GM18868 (cell line): ENCODE results near the gene NEMP2.
A peak's percentile ranks its signal among the peaks of the same experiment; 100 is the strongest.

Source experiments
- ATAC-seq: cut with Tn5 transposase; IDR thresholded peaks from one replicate; pipeline ENCODE4 v1.9.1; 2021; ENCODE audit warnings: mild to moderate bottlenecking, moderate library complexity; ENCODE audit not compliant: unreplicated experiment

NEMP2 gene, protein sequence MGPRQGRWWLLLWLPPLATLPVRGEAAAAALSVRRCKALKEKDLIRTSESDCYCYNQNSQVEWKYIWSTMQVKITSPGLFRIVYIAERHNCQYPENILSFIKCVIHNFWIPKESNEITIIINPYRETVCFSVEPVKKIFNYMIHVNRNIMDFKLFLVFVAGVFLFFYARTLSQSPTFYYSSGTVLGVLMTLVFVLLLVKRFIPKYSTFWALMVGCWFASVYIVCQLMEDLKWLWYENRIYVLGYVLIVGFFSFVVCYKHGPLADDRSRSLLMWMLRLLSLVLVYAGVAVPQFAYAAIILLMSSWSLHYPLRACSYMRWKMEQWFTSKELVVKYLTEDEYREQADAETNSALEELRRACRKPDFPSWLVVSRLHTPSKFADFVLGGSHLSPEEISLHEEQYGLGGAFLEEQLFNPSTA

DNA sequence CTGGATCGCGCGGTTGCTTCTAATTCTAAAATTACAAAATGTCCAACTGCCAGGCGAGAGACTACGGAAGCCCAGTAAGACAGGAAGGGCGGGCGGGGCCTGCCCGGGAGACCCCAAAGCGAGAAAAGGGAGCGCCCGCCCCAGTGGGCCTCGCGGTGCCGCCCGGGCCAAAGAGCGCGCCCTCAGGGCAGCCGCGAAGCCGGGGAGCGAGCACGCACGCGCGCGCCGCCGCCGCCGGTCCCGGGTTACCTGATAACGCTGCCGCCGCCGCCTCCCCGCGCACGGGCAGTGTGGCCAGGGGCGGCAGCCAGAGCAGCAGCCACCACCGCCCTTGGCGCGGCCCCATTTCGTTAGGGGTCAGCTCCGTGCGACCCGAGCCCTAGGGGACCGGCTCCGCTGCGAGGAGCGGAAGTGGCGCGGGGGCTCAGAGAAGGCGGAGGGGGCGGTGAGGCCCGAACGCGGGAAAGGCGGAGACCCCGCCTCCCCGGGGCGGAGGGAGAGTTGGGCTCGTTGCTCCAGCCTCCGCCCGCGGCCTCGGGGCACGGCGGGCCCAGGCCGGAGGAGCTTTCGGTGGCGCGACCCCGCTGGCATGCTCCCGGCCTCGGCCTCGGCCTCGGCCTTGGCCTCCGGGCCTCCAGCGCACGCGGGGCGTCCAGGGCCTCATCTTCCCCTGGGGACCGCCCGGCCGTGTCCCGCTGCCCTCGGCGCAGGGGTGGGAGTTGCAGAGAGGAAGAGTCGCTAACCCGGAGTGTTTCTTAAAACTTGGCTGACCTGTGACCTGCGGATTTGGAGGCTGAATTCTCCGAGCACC, at the start of gene NEMP2:
TSS of gene NEMP2 (minus strand) at position 413 of the 811 bp plus-strand sequence. CDS start at position 346, 67 bp downstream.
- ATAC-seq = peak; percentile 64

DNA sequence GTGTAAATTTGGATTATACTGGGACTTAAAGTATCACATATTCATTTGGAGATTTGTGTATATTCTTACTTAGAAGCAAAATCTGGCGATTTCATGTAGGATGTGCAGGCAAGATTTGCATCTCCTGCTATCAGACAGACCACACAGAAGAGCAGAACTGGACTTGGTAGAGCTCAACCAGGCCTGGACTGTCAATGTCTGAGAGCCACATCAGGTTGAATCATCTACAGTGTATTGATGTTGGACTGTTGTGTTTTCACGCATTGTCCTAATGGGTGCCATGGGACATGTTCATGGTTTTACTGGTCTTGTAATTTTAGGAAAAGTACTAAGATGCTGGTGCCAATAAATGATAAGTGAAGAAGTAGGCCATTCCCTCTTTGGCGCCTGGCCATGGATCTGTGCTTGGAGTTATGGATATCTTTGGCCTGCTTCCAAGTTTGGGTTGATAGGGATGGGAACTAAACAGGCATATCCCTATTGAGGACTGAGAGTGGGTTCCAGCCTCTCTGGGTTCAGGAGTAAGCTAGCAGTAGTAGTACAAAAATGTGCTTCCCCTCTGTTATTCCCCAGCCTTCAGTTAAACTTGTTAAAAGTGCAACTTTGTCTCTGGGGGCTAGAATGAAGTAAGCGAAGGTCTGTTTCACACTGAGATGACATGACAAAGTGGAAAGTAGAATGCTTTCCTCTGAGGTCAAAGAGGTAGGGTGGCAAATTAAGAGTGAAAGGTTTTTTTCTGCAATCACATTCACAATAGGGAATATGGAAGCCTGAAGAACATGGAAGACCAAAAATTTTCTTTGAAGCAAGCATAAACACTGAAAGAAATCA, 49.2 kb upstream of the NEMP2 start:
- peak; percentile 63 for ATAC-seq

DNA sequence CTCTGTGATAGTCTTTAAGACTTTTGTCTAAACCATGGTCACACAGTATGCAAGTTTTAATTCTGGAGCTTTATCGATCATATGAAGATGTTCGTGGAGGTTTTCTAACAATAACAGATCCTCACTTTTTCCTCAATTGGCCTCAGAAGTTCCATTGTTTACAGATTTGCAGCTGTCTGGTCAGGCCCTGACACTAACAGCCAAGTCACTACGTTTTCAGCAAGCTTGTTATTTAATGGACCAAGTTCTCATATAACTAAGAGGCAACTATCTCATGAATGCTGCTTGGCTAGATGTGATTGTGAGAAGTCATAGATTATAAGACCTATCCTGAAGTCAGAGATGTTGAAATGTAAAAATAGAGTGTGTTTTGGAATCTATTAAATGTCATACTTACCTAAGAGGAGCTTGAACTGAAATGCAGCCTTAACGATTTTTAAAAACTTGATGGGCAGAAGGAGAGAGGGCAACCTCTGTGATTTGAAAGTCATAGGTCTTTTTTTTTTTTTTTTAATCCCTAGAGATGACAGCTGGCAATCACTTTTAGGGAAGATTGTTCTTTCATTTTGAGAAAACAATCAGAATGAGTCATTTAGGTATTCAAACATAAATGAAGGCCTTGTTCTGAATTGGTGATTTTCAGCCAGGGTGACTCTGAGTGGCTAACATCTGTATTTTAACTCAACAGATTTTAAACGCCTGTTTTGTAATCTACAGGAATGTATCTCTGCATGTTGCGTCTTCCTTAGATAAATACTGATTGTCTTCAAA, 48.4 kb upstream of the NEMP2 start:
- peak; percentile 75 for ATAC-seq

DNA sequence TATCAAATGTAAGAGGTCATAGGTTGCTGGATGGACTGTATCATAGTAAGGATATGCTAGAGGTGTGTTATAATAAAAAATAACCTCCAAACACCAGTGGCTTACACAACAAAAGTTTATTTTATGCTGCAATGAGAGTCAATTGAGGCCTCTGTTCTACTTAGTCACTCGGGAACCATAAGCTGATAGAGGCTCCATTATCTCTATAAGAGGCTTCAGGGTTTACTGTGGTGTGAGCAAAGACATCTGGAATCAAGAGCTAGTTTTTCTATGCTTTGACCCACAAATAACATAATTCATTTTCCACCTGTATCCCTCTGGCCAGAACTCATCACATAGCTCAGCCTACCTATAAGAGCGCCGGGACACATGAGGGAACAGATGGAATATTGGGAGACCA, 47.5 kb upstream of the NEMP2 start:
- no peak for ATAC-seq

DNA sequence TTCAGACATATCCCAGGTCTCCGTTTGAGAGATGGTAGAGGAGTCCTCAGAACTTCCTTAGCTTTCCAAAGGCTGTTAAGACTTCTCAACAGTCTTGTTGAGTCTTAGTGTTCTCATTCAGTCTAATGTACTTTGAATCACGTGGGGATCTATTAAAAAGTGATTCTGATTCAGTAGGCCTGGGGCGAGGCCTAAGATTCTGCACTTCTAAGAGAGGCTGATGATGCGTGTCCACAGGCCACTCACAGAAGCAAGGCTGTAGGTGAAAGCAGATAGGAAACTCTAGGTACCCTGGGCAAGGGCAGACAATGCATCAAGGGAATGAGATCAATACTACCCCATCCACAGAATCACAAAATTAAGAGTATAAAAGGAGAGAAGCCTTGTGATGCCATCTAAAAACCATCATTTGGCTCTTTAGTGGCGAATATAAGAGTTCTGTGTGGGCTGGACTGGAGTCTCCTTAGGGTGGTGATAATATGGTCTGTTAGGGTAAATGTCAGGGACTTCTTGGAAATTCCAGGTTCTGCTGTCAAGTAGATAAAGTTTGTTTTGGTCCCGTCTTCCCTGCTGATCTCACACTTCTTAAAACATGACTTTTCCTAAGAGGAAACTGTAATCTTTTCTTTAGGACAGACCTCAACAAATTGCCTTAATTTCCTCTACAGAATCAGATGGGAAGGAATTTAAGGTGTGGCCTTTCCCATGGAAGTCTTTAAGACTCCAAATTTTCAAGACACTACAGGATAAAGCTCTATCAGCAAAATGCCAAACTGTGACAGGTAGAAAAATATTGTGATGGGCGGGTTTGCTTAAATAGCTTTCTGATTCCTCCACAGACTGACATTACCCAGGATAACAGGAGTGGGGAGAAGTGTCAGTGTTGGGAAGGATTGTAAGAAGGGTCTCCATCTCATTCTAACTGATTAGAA, 45.7 kb upstream of the NEMP2 start:
- ATAC-seq = no peak

DNA sequence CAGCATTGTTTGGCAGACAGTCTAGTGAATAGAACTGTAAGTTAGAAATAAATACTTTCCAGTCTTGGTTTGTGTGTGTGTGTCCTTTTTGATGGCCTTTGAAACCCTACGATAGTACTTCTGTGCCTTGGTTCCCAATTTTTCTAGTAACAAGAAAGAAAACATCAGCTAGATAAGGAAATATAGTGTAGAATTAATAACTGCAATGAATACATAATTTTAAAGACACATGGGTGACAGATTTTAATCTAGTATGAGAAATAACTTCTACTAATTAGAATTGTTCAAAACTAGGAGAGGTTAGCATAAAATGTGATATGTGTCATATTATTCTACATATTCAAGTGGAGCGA, 44.5 kb upstream of the NEMP2 start:
- no peak for ATAC-seq

DNA sequence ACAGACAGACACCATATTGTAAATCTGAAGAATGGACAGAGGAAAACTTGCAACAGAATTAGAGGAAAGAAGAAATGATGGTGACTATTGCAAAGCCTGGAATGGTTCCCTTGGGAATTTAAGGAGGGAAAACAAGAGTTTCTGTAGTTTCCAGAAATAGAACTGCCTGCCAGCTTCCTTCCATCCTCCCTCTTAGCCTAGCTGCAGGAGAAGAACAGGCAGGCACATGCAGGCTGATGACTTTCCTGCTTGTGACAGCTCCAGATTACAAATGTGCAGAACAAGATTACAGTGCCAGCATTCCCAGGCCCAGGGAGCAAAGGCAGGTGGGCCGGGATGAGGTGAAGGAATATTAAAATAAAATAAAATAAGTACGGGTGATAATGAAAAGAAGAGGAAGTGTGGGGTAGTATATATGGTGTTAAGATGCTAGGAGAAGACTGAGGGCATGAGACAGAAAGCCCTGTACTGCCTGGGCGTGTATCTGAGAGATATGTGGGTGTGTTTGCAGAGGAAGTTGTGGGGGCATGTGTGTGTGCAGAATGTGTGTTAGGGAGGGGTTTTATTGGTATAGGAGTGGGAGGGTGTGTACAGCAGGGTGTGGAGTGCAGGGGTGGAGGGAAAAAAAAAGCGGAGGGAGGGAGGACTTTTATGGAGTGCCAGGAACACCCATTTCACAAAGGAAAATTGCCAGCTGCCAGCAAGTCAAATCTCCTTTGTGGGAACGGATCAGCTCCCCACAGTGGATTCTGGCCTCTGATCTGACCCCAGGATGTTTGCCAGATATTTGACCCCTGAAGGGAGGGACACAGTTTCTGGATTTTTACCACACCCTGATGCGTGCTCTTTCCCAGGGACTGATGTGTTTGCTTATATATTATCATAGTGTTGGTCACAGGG, 43.9 kb upstream of the NEMP2 start:
- peak; percentile 31 for ATAC-seq

DNA sequence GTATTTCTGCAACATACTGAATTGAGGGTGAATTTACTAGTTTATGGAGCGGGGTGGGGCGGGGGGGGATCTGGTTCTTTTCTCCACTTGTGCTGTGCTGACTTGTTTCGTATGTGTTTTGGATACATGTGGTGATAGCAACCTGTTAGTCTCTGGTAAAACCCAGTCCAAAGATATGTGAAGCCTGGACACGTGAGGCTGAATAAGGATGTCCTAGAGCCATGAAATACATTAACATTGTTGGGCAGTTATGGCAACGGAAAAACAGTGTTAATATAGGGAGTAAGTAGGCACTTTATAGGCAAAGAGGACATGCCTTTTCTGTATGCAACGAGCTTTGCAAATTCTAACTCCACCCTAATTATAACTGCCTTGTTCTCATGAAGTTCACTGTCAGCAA, 42.1 kb upstream of the NEMP2 start:
- no peak for ATAC-seq

DNA sequence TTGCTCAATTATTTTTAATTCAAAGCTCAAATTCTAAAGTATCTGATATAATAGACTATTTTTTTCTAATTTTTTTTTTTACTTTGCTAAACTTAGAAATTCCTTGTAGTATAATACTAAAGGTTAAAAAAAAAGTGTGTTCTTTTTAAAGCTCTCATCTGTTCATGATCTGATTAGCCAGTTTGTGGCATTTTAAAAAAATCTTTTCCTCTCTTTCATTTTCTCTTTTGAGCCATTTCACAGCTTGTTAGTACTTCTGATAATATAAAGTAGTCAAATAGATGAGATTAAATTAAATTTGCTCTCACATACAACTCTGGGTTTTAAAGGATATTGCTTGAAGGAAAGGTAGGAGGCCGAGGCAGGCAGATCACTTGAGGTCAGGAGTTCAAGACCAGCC, 40.7 kb upstream of the NEMP2 start:
- no peak for ATAC-seq

DNA sequence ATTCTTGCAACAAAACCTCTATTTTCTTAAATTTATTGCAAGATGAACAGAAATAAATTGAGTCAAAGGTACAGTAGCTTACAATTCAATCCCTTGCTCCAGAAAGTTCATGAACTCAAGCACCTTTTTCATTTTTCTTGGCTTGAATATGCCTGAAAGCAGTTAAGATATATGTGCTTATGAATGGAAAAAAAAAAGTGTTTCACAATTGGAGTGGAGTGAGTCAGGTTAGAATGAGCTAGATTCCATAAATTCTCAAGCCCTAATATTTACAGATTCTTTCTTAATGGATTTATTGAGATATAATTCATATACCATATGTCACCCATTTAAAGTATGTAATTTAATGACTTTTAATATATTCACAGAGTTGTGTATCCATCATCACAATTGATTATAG, 39.6 kb upstream of the NEMP2 start:
- no peak for ATAC-seq

DNA sequence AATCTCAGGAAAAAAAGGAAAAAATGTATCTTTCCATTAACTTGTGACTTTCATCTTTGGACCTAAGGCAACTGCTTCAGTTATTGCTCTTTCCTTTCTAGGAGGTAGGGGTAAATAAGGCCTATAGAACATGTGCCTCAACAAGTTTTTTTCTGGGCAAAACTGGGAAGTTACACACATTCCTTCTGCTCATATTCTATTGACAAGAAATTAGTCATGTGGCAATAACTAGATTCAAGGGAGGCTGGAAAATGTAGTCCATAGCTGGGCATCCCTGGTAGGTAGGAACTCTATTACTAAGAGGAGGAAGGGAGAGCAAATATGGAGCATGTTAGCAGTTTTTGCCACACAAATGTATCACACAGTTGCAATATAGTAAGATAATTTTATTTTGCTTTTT, 37.7 kb upstream of the NEMP2 start:
- ATAC-seq = no peak

DNA sequence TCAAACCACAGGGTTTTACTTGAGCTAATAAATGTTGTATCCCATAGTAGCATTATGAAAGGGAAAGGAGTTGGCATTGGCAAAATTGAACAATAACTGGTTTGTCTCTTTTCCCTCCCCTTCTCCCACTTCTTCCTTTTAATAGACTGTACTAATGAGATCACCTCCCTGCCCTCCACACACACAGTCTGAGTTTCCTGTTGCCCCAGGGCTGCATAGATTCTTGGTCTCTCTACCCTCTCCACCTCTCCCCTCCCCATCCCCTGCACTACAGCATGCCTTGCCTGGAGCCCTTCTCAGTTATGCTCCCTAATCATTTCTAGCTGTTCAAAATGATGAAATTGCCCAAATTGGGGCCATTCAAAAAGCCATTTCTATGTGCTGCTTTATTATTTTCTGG, 37.2 kb upstream of the NEMP2 start:
- no peak for ATAC-seq

DNA sequence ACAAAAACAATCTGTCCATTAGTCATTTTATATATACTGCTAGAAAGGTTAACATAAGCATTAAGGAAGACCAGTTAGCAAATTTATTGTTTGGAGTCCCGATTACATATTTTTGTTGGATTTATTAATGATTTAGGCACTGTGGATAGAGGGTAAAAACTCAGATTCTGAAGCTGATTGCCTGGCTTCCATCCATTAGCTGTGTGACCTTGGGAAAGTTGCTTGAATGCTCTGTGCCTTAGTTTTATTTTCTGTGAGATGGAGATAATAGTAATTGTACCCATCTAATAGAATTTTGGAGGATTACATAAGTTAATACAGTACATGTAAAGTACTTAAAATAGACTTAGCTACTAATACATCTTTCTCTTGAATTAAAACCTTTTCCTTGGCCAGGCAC, 36.3 kb upstream of the NEMP2 start:
- ATAC-seq = no peak

DNA sequence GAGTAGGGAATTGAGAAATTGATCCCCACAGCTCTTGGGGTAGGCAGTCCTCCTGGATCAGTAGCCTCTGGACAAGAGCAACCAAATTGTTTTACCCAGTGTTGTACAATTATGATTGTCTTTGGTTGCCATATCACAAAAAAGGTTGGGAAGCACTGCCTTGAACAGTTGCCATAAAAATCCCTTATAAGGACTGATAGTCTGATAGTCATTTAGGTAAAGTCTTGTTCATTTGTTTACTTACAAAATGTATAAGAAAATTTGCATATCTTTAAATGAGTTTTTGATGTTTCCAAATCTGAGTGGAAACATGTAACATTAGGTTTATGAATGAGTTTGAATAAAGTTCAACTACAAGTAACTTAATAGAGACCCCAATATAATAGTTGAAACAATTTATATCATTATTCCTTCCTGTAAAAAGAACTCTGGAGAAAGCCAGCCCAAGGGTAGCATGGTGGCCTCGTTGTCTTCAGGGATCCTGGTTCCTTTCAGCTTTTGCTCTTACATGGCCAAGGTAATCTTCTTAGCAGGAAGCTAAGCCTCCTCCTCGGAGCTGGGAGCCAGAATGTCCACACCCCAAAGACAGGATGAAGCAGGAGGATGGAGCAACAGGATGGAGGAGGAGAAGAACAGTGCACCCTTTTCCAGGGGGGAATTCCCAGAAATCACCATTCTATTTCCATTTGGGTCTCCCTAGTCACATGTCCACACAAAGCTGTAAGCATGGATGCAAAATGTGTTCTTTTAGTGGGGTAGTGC, 35.7 kb upstream of the NEMP2 start:
- no peak for ATAC-seq

DNA sequence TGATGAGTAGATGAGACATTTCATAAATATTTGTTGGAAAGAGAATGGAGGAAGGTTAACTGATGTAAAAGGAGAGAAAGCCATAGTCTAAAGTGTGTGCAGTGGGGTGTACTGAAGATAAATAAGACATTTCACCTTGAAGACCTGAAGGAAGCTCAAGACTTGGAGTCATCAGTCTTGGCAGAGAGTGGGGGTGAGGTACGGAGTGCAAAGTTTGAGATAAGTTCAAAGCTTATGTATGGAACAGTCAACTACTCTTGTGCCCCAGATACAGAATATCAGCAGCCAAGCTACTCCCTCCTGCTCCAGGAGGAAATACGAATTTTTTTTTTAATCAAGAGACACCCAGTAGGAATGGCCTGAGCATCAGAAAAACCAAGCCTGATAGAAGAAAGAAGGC, 30.3 kb upstream of the NEMP2 start:
- ATAC-seq = no peak

DNA sequence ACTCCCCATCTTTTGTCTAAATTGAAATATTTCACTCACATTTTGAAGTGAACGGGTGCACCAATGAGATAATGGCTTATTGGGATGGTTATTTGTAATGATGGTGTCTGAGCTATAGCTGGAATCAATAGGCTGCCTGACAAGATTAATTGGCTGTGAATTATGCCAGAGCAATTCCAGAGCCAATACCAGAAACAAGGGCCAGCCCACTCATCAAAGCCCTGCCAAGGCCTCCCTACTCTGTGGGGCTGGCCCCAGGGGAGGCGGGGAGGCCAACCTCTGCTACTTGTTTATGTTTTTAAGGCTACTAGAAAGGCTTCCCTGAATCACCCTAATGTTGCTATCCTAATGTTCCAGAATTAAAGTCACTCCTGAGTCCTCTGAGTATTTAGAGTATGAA, 29.1 kb upstream of the NEMP2 start:
- ATAC-seq = no peak

DNA sequence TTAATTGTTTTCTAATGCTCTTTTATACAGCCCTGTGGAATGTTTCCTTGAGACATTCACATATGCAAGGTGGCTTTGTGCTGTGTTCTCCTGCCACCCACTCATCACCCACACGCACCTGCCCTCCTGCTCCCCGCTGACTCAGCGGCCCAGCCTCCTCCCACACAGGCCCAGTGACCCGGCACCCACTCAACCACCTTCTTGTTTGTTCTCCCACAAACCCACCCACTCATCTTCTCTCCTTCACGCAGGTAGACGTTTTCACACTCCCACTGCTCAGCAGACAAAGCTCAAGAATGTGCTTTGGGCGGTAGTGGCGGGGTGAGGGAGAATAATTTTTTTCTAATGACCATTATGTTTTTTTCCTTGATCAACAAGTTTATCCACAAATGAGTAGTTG, 28.6 kb upstream of the NEMP2 start:
- ATAC-seq = peak; percentile 82

DNA sequence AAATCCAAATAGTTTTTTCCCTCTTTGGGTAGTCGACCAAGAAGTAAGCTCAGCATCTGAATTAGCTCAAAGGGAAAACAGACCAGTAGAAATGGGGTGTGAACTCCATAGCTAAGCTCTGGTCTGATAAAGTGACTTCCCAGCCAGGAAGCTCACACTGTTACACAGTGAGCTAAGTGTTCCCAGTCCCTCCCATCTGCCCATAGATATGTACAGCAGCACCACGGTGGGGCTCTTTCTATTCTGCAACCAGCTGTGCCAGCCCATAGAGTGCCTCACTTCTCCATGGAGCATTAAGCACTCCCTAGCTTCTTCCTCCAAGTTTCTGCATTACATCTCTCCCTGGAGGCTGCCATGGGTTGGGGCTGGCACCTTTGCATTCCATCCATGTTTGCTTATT, 27.6 kb upstream of the NEMP2 start:
- ATAC-seq = no peak
